ENCODE measurements around the gene UBA3.

Gene UBA3

DNA sequence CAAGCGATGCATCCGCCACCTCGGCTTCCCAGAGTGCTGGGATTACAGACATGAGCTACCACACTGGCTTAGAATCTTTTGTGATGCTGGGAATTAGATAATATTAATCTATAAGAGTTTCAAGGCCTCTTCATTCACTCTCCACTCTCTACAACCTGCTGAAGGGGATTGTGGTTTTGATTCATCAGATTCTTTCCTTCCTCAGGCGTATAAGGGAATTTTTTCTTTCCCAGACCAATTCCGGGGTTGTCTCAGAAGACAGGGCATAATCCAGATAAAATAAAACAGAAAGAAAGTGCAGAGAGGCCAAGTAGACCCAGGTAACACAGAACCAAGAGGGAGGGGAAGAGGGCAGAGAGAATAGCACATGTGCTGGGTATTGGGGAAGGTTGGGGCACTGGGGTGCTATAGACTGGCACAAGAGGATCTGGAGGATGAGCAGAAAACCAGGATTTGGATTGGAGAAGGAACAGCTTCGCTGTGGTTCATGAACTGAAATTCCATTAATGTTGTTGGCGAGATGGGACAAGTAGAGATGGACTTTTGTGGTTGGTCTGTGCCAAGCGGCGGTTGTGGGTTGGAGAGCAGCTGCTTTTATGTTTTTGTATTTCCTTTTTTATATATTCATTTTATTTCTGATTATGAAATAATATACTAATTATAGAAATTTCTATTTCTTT is 17.4 kb upstream of the UBA3 start:
- DNase-seq = no peak

DNA sequence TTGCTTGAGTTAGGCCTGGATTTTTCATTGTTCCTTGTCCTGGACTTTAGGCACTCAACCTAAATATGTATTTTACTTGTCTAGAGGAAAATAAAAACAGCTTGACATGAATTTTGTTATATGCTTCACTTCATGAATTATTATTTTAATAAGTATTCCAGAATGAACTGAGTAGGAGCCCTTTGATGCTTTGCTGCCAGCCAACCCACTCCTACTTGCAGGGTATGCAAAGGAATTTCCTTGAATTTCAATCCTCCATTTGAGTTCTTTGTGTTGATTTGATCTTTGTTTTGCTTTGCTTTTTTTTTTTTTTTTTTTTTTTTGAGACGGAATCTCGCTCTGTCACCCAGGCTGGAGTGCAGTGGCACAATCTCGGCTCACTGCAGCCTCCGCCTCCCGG is 16.1 kb upstream of the UBA3 start:
- DNase-seq = no peak

DNA sequence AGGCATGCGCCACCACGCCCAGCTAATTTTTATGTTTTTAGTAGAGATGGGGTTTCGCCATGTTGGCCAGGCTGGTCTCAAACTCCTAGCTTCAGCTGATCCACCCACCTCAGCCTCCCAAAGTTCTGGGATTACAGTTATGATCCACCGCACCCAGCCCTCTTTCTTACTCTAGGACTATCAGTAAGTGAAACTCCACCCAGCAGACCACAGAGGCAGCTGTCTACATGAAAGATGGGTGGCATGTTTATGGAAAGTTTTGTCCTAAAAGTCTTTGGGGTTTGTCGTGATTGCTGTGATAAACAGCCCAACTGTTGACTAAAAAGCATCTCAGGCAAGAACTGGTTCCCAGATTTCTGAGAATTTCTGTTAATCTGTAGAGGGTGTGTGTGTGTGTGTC is 15.5 kb upstream of the UBA3 start:
- no peak for DNase-seq

DNA sequence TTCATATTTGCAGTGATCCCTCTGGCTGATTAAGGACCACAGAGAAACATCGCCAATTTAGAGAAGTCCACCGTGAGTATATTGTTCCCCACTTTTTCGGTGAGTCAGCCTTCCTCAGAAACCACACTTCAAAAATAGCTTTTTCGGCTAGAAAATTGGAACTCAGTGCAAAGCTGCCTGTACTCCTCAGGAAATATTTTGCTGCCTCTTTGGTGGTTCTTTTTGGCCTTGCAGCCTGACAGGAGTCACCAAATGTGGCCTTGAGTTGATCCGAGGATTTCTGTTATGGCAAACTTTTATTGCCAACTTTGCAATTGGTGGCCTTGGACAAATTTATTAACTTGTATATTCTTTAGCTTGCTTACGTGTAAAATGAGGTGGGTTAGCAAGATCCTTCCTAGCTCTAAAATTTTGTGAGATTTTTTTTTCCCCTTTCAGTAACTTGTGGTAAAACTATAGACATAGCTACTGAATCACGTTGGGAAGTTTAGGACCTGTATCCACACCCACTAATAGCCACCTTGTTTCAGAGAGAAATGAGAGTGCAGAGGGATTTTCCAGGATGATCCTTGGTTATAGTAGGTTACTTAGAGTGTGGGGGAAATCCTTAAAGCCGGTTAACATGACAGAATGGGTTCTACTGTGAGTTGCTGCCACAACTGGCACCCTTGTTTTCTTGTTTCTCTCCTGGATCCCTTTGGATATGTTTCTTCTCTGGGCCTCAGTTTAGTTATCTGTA is 14.5 kb upstream of the UBA3 start:
- DNase-seq = no peak

DNA sequence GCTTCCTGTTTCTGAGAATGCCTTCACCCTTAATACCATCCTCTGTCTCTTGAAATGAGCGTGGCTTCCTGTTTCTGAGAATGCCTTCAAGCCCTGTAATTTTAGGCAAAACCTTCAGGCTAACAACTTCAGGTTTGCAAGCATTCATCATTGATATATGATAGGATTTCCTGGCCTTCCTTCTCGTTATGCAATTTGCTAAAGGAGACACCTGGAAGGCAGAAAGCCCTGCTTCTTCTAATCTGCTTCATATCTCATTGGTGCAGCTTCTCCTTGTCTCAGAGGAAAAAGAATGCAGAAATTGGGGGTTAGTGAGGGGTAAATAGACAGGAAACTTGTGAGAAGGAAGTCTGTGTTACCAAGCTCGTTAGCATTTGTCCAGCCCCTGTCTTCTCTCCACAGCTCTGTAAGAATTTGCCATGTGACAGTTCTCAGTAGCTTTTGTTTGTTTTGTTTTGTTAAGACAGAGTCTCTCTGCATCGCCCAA is 11.9 kb upstream of the UBA3 start:
- no peak for DNase-seq

DNA sequence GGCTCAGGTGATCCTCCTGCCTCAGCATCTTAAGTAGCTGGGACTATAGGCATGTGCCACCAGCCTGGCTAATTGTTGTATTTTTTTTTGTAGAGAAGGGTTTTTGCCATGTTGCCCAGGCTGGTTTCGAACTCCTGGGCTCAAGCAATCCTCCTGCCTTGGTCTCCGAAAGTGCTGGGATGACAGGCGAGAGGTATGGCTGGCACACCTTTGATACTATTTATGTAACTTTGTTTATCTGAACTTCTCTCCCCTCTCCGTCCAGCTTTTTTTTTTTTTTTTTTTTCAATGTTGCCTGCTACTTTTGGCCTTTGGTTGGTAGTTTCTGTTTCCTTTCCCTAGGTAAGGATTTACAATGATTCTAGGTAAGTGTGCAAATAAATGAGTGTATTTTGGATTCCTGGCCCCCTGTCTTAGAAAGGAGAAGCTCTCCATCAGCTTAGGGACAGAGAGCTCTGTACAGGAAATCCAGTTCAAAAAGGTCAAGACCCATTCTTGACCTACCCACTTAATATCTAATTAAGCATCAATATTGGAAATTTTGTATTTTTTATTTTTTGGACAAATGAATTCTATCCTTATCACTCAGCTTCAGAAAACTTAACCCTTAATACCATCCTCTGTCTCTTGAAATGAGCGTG is 11.3 kb upstream of the UBA3 start:
- DNase-seq = no peak

DNA sequence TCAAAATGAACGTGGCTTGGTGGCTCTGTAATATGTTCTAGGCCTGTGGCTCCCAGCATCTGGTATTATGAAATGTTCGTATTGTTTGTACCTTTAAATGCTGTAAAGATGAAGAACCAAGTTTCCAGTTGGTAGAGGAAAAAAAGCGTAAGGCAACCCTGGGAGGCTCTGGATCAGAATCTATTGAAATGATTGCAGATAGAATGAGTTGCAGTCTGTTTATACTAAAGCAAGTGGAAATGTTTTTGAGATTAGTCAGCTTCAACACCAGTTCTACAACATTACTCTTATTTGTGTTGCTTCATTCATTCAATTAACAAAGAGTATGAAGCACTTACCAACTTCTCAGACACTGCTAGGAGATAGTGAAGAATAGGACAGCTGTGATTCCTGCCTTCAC is 9.9 kb upstream of the UBA3 start:
- no peak for DNase-seq

DNA sequence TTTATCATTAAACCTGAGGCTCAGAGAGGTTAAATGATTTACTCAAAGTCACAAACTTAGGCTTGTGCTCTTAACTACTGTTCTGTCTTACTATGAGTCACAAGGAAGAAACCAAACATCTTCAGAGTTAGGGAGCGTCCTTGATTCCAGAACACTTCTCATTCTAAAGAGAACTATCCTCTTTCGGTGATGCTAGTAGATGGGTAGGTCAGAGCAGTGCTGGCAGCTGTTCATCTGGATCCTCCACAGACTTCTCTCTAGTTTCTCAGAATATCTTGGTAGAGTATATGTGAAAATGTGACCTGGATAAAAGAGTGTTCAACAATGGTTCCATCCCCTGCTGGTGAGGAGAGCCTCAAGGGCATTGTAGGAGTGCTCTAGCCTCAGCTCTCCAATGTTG is 7.9 kb upstream of the UBA3 start:
- no peak for DNase-seq

DNA sequence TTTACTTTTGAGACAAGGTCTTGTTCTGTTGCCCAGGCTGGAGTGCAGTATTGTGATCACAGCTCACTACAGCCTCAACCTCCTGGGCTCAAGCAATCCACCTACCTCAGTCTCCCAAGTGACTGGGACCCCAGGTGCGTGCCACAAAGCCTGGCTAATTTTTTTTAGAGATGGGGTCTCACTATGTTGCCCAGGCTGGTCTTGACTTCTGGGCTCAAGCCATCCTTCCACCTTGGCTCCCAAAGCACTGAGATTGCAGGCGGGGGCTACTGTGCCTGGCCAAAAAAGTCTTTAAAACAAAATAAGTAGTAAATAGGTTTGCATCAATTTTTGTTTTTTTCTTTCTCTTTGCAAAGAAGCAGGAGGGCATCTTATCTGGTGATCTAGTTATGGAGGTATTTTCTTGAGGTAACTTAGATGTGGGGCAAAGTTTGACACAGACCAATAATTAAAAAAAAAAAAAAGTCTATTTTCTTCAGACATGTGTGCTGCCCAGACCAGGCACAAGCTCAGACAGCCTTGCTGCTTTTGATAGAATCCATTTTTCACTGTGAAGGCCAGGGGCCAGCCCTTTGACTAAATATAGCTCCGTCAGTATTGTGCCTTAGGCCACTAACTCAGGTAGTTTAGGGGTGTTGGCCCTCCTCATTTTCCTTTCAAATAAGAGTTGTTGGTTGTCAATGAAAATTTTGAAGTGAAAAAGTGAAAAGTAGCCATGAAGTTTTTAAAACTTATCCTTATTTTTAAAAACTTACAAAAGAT is 7.0 kb upstream of the UBA3 start:
- no peak for DNase-seq

DNA sequence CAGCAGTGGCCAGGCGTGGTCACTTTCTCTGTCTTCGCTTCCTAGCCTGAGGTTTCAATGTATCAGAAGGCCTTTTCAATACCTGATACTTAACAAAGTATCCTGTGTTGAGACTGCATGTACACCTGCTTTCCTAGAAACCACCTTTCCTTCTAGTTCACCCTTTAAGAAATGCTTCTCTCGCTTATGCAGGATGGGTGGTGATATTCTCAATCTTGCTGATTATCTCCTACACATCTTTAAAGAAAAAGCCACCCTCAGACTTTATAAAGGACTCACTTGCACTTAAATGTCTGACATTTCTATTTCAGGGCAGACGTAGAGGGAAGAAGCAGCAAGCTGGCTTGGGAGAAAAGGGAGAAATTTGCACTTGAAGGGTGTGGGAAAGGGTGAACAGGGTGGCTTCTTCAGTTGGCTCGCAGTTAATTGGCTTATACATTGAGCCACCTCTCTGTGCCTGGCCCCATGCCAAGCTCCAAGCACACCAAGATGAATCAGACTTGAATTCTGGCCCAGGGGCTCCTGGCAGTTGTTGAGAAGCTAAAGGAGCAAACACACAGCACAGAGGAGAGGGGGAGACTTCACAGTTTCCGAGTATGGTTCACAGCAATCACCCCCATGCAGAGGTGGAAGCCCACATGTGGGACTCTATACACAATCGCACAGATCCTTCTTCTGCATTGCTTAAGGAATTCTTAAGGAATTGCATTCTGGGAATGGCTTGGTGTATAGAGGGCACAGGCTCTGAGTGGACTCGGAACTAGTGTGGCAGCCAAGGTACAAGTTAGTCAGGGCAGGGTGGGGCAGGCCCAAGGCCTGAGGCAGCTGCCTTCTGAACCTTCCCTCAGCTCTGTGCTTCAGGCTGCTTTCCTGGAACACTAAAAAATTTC is 5.9 kb upstream of the UBA3 start:
- peak; percentile 23 for DNase-seq

DNA sequence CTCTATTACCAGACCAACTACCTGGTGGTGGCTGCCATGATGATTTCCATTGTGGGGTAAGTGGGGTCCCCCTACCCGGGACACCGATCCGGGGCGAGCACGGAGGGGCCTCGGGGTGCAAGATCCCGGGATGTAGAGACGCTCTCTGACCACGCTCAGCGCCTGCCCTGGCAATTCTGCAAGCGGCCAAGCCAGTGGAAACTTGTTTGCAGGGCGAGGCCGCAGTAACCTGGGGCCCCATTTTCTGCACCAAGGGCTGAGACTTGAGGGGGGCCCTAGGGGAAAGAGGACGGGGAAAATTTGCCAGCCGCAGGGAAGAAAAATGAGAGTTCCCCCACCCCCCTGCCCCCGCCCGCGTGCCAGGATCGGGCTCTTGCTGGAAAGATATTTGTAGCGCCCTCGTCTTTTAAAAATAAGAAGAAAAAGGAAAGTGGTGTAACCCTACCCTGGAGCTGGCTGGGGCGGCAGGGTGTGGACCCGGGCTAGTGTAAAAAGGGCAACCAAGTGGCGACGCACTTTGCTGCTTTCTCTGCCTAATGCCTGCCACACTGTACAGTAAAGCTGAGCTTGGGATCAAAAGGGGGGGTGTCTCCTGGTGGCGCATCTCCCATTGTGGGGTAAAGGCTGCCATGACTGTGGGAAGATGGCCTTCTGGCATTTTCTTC is 5.1 kb upstream of the UBA3 start:
- DNase-seq = no peak

DNA sequence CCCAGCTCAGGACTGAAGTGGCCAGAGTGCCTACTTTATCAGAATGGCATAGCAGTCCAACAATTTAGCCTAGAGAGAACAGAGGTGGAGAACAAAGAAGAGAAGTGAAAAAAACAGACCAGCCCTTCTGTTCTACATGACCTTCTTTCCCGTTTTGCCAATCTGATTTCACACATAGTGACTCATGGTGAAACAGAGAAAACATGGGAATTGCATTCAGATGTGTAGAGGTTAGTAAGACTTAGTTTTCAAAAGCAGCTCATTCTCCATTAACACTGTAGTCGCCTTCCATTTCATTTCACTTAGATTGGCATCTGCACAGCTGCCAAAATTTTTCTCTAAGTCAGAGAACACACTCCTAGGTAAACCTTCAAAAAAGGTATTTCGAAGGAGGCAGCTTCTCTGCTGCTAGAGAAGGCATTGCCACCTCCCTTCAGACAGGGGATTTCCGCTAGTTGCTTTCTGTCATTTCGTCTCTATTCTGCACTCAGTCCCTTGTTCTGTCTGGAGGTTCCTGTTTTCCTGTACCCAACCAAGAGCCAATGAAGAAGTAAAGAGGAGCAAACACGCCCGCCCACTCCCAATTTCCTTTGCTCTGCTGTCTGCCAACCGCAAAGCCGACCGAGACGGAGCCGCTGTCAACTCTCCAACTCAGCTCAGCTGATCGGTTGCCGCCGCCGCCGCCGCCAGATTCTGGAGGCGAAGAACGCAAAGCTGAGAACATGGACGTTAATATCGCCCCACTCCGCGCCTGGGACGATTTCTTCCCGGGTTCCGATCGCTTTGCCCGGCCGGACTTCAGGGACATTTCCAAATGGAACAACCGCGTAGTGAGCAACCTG is 4.4 kb upstream of the UBA3 start, which contains the start of gene ARL6IP5:
Gene ARL6IP5 (plus strand): TSS at position 612 of the 842 bp plus-strand sequence. CDS start 111 bp downstream, at position 723.
- DNase-seq = peak; percentile 79

DNA sequence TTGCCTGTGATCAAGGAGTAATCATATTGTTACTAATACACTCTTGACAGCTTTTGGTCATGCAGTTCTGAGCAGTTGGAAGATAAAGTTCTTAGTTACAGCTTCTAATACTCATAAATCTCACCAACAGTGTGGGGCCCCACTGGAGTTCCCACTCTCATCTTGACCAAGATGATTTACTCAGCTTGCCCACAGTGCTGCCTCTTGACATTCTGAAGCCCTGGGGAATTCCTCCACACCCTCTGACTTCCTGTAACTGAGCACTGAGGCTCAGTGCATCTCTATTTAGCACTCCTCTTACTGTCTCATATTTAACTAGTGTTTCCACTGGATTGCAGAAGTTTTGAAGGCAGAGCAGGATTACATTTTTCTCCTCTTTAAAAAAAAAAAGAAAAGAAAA is 2.6 kb upstream of the UBA3 start:
- DNase-seq = no peak

DNA sequence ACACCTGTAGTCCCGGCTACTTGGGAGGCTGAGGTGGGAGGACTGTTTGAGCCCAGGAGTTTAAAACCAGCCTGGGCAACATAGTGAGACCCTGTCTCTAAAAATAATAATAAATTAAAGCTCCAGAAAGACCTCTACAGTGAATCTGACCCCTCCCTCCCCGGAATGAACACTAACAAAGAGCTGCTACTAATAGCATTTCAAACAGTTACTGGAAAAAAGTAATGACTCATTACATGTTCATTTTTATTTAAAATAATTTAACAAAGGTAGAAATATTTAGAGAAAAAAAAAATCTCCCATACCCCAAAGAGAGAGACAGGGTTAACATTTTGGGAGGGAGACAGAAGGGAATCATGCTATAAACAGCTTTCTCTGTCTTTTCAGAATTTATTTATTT is 2.2 kb upstream of the UBA3 start:
- DNase-seq = no peak

DNA sequence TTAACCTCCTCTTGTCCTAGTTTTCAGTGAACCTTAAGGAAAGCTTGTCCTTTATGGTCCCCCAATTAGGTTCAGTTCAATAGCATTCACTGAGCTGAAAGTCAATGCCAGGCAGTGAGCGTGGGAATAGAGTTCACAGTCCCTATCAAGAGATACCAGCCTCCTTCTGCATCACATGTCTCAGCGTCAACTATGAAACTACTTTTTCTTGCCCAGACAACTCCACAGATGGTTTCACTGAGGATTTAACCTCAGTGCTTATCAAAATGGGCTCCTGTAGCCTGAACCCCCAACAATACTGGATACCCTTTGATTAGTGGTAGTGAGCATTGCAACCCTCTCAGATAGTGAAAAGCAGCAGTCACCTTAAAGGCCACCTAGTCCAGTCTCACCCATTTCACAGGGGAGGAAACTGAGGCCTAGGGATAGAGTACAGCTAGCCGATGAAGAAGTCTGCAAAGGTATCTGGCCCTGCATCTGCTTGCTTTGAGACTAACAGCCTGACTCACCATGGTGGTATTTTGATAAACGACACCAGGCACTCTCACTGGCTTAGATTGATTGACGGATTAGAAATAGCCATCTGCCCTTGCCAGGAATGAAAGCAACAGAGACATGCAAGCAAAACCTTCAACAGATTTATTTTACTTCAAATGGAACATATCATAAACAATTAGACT is 1.6 kb upstream of the UBA3 start:
- no peak for DNase-seq

DNA sequence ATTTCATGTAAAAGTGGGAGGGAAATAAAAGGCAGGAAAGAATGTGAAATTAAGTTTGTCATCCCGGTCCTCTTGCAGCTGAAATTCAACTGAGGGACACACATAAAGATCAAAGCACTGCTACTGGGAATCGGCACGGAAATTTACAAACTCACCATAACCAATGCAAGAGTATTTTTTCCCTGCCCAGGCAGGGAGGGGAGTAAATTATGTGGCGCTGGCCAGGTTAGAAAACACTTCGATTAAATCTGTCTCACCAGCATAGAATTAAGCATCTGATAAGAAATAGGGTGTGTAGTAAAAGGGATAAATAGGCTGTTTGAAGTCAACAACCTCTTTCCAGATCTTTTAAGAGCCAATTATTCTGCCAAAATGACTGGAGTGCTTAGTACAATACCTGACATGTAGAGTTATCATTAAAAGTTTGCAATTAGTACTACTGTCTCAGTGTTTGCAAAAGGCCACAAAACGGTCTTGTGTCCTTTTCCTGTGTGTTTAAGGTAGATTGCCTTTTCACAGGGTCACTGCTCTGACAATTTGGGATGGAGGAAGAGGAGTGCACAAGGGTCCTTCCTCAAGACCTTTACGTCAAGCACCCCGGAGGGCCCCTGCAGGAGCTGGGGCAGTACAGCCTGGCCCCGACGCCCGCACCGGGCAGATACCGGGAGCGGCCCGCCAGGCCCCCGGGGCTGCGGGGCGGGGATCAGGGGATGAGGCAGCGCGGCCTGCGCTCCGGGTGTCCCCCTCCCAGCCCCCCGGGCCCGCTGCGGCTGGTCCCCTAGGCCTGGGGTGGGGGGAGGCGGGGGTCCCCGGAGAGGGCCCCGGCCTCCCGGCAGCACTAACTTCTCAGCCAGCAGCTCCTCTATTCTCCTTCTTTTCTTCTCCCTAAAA is 651 bp downstream of the UBA3 start:
- DNase-seq = no peak

DNA sequence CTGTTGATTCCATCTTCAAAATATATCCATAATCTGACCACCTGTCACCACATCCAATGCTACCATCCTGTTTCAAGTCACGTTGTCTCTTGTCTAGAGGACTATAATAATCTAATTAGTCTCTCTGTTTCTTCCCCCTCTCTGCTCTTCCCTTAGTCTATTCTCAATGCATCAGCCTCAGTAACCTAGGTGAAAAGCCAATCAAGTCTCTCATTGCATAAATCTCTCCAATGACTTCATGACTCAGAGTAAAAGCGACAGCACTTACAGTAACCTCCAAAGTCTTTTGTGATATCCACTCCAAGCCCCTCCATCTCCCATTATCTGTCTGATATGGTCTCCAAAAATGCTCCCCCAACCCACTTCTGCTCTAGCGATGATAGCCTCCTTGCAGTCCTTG is 7.2 kb downstream of the UBA3 start:
- DNase-seq = no peak

DNA sequence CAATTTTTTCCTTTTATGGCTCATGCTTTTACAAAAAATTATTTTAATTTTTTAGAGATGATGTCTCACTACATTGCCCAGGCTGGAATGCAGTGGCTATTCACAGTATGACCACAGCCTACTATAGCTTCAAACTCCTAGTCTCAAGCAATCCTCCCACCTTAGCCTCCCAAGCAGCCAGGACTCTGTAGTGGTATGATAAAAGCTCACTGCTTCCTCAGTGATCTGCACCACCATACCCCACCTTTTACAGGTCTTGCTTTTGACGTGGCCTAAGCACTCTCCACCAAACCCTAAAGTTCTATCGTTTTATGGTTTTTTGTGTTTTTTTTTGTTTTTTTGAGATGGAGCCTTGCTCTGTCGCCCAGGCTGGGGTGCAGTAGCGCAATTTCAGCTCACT is 14.0 kb downstream of the UBA3 start:
- no peak for DNase-seq
